ENCODE data around the gene PRSS56.

The PRSS56 gene

GRCh38 chr2:232486558-232487384 is 33.4 kb upstream of the PRSS56 start:
- no peak for DNase-seq

- DNase-seq: peak; percentile 66
Measured at GRCh38 chr2:232487385-232488096, 32.6 kb upstream of the PRSS56 start, which contains the start of gene ECEL1. Gene ECEL1, minus strand, starts transcription at chr2:232487834. Its CDS starts 1,181 bp downstream, at chr2:232486653.

GRCh38 chr2:232488097-232488711 is 32.0 kb upstream of the PRSS56 start:
- no peak for DNase-seq

- DNase-seq: no peak
Measured at GRCh38 chr2:232488721-232489300, 31.4 kb upstream of the PRSS56 start.

GRCh38 chr2:232489516-232490220 is 30.5 kb upstream of the PRSS56 start:
- no peak for DNase-seq

GRCh38 chr2:232490221-232491138 is 29.7 kb upstream of the PRSS56 start:
- DNase-seq: no peak

GRCh38 chr2:232491139-232491780 is 28.9 kb upstream of the PRSS56 start:
- peak; percentile 16 for DNase-seq

GRCh38 chr2:232492236-232492848 is 27.8 kb upstream of the PRSS56 start:
- peak; percentile 65 for DNase-seq

- DNase-seq: no peak
Measured at GRCh38 chr2:232492963-232493700, 27.1 kb upstream of the PRSS56 start.

GRCh38 chr2:232493701-232494474 is 26.3 kb upstream of the PRSS56 start:
- peak; percentile 8 for DNase-seq

GRCh38 chr2:232494542-232494941 is 25.6 kb upstream of the PRSS56 start:
- DNase-seq: no peak

GRCh38 chr2:232495292-232495691 is 24.9 kb upstream of the PRSS56 start:
- no peak for DNase-seq

- peak; percentile 49 for DNase-seq
Measured at GRCh38 chr2:232496501-232497270, 23.5 kb upstream of the PRSS56 start.

GRCh38 chr2:232497348-232497747 is 22.8 kb upstream of the PRSS56 start:
- peak; percentile 82 for DNase-seq

- no peak for DNase-seq
Measured at GRCh38 chr2:232498452-232498851, 21.7 kb upstream of the PRSS56 start.

GRCh38 chr2:232501331-232501771 is 18.8 kb upstream of the PRSS56 start:
- peak; percentile 54 for DNase-seq

- DNase-seq: no peak
Measured at GRCh38 chr2:232501794-232502390, 18.3 kb upstream of the PRSS56 start.

GRCh38 chr2:232502511-232502910 is 17.7 kb upstream of the PRSS56 start:
- peak; percentile 41 for DNase-seq
